ENCODE results near the gene DELE1. TPM values are rescaled to one million over a fixed set of nuclear protein-coding genes. Genes with fewer than 3 reads are reported as not detected.

DELE1 gene
- polyA plus RNA-seq, 2 donors, result 30.4 to 30.5 TPM

- Histone ChIP-seq H3K9me3 (ENCODE audit: control insufficient read depth in 2 of 2, insufficient read depth in 1 of 2, low read depth in 1 of 2, low read length in 1 of 2) (no peaks in the 10 kb centered on the region), H3K4me3 (ENCODE audit: low read depth in 1 of 2, low read length in 2 of 2) (no peak overlapping the region), H3K36me3 (ENCODE audit: control insufficient read depth in 2 of 2, insufficient read depth in 2 of 2, low read length in 1 of 2) (peaks cover 3 to 19% of the 10 kb centered on the region in 2 donors), H3K27me3 (ENCODE audit: control insufficient read depth in 1 of 2, insufficient read depth in 2 of 2, low read length in 2 of 2) (no peaks in the 10 kb centered on the region), H3K27ac (ENCODE audit: low read depth in 2 of 2, low read length in 1 of 2) (no peak overlapping the region), H3K4me1 (ENCODE audit: control insufficient read depth in 2 of 2, insufficient read depth in 2 of 2, low read length in 1 of 2) (peaks cover 0 to 2% of the 10 kb centered on the region in 2 donors)
Observed at GRCh38 chr5:141978389-141978788, 54.7 kb downstream of the DELE1 start.

GRCh38 chr5:141982626-141983025, 59.0 kb downstream of the DELE1 start:
- H3K36me3 ChIP-seq (ENCODE audit: control insufficient read depth in 2 of 2, insufficient read depth in 2 of 2, low read length in 1 of 2), result peaks cover 3 to 22% of the 10 kb centered on the region in 2 donors
- H3K27me3 ChIP-seq (ENCODE audit: control insufficient read depth in 1 of 2, insufficient read depth in 2 of 2, low read length in 2 of 2), result no peaks in the 10 kb centered on the region
- WGBS, 2 donors, result 45 to 47% methylated on average over 2 of the region's 2 CpGs
- no peak overlapping the region for H3K27ac ChIP-seq (ENCODE audit: low read depth in 2 of 2, low read length in 1 of 2)
- no peaks in the 10 kb centered on the region for H3K9me3 ChIP-seq (ENCODE audit: control insufficient read depth in 2 of 2, insufficient read depth in 1 of 2, low read depth in 1 of 2, low read length in 1 of 2)
- H3K4me3 ChIP-seq (ENCODE audit: low read depth in 1 of 2, low read length in 2 of 2), result no peak overlapping the region
- no peaks in the 10 kb centered on the region for H3K4me1 ChIP-seq (ENCODE audit: control insufficient read depth in 2 of 2, insufficient read depth in 2 of 2, low read length in 1 of 2)

- Histone ChIP-seq H3K27ac (ENCODE audit: low read depth in 2 of 2, low read length in 1 of 2) (no peak overlapping the region), H3K4me1 (ENCODE audit: control insufficient read depth in 2 of 2, insufficient read depth in 2 of 2, low read length in 1 of 2) (no peaks in the 10 kb centered on the region), H3K9me3 (ENCODE audit: control insufficient read depth in 2 of 2, insufficient read depth in 1 of 2, low read depth in 1 of 2, low read length in 1 of 2) (no peaks in the 10 kb centered on the region), H3K4me3 (ENCODE audit: low read depth in 1 of 2, low read length in 2 of 2) (no peak overlapping the region), H3K27me3 (ENCODE audit: control insufficient read depth in 1 of 2, insufficient read depth in 2 of 2, low read length in 2 of 2) (no peaks in the 10 kb centered on the region), H3K36me3 (ENCODE audit: control insufficient read depth in 2 of 2, insufficient read depth in 2 of 2, low read length in 1 of 2) (peaks cover 0 to 6% of the 10 kb centered on the region in 2 donors)
Observed at GRCh38 chr5:141986072-141986471, 62.4 kb downstream of the DELE1 start.

- H3K36me3 ChIP-seq (ENCODE audit: control insufficient read depth in 2 of 2, insufficient read depth in 2 of 2, low read length in 1 of 2), result peaks cover 3 to 7% of the 10 kb centered on the region in 2 donors
- no peaks in the 10 kb centered on the region for H3K27me3 ChIP-seq (ENCODE audit: control insufficient read depth in 1 of 2, insufficient read depth in 2 of 2, low read length in 2 of 2)
- H3K9me3 ChIP-seq (ENCODE audit: control insufficient read depth in 2 of 2, insufficient read depth in 1 of 2, low read depth in 1 of 2, low read length in 1 of 2), result no peaks in the 10 kb centered on the region
- H3K4me1 ChIP-seq (ENCODE audit: control insufficient read depth in 2 of 2, insufficient read depth in 2 of 2, low read length in 1 of 2), result no peaks in the 10 kb centered on the region
- H3K27ac ChIP-seq (ENCODE audit: low read depth in 2 of 2, low read length in 1 of 2), result no peak overlapping the region
- no peak overlapping the region for H3K4me3 ChIP-seq (ENCODE audit: low read depth in 1 of 2, low read length in 2 of 2)
- WGBS, 2 donors, result 0% methylated on average over 1 of the region's 1 CpG
Observed at GRCh38 chr5:141989720-141990119, 66.0 kb downstream of the DELE1 start.

Other genes starting within 250 kb of the DELE1 start
- 1 to 10 TPM; 2.9 to 4.0 TPM for gene ARAP3, start 241.6 kb upstream of the DELE1 start, polyA plus RNA-seq
- 10 to 100 TPM; 36.4 to 42.6 TPM for gene PCDH1, start 45.5 kb upstream of the DELE1 start, polyA plus RNA-seq
- gene PCDH12, start 34.3 kb downstream of the DELE1 start, polyA plus RNA-seq, result under 1 TPM; 0.16 to 0.40 TPM
- gene RNF14, start 45.2 kb downstream of the DELE1 start, polyA plus RNA-seq, result 10 to 100 TPM in 1 of 2 donors, 1 to 10 TPM in 1; 7.9 to 14.8 TPM
- gene GNPDA1, start 89.2 kb downstream of the DELE1 start, polyA plus RNA-seq, result 1 to 10 TPM; 6.2 to 8.5 TPM
- gene NDFIP1, start 184.9 kb downstream of the DELE1 start, polyA plus RNA-seq, result 10 to 100 TPM; 14.1 to 24.4 TPM

All from esophagus (tissue), 2 donors.